HEK293 (cell line): ENCODE measurements around the gene HBEGF.

ENCODE experiments used
- CTCF ChIA-PET: fragments of 350-600 bp; formaldehyde crosslinking; extraction: SDS; loops from one replicate; lab custom pipeline; 2021; ENCODE audit warnings: antibody characterized with exemption; lab: Yijun Ruan, JAX
- POLR2A ChIA-PET: fragments of 300-600 bp; formaldehyde crosslinking; extraction: SDS; loops from one replicate; lab custom pipeline; 2020; ENCODE audit warnings: antibody characterized with exemption, inconsistent platforms; lab: Yijun Ruan, JAX
- H3K27ac ChIP-seq: fragments of 200-500 bp; sonication (Bioruptor generic); 2 replicates; pipeline ENCODE4 v1.5.1; 2014; ENCODE audit warnings: low read depth, low read length, control low read depth, inconsistent platforms; ENCODE audit errors: extremely low read depth
- H3K36me3 ChIP-seq, 2 experiments: fragments of 200-500 bp in 1 of 2; sonication (Bioruptor generic) in 1 of 2; 1 replicate in 1 of 2; 2 replicates in 1 of 2; pipeline ENCODE4 v1.5.1; 2014 to 2017; ENCODE audit warnings: inconsistent platforms in 2 of 2, low read length in 2 of 2; ENCODE audit not compliant: control insufficient read depth in 2 of 2, insufficient read depth in 1 of 2
- H3K4me1 ChIP-seq: fragments of 200-500 bp; sonication (Bioruptor generic); 2 replicates; pipeline ENCODE4 v1.5.1; 2014; ENCODE audit warnings: mild to moderate bottlenecking, low read length, inconsistent platforms; ENCODE audit not compliant: control insufficient read depth, insufficient read depth
- H3K4me3 ChIP-seq: 2 replicates; pipeline ENCODE4 v1.5.1; 2011; ENCODE audit warnings: low read depth, mild to moderate bottlenecking, control low read depth, low read length, moderate library complexity
- H3K9me3 ChIP-seq: fragments of 200-500 bp; sonication (Bioruptor generic); 2 replicates; pipeline ENCODE4 v1.5.1; 2014; ENCODE audit warnings: low read depth, low read length, inconsistent platforms; ENCODE audit not compliant: control insufficient read depth, insufficient read depth
- FEZF1 ChIP-seq: fragments of 450-650 bp; formaldehyde crosslinking; IDR thresholded peaks from 2 replicates; pipeline ENCODE4 v1.5.1; 2016; ENCODE audit warnings: missing biosample characterization, missing genetic modification characterization
- GFI1B ChIP-seq: fragments of 450-650 bp; formaldehyde crosslinking; IDR thresholded peaks from 2 replicates; pipeline ENCODE4 v1.5.1; 2016; ENCODE audit warnings: missing biosample characterization, missing genetic modification characterization
- HOXA7 ChIP-seq: sonication (generic); formaldehyde crosslinking; IDR thresholded peaks from 2 replicates; pipeline ENCODE4 v1.8.1; 2022; ENCODE audit warnings: missing genetic modification reagents, borderline replicate concordance
- SCRT2 ChIP-seq: fragments of 450-650 bp; formaldehyde crosslinking; IDR thresholded peaks from 2 replicates; pipeline ENCODE4 v1.5.1; 2016; ENCODE audit warnings: missing biosample characterization, missing genetic modification characterization
- ZBTB48 ChIP-seq: fragments of 450-650 bp; formaldehyde crosslinking; IDR thresholded peaks from 2 replicates; pipeline ENCODE4 v1.5.1; 2016; ENCODE audit warnings: missing biosample characterization, missing genetic modification characterization
- ZBTB49 ChIP-seq: fragments of 450-650 bp; formaldehyde crosslinking; IDR thresholded peaks from 2 replicates; pipeline ENCODE4 v1.5.1; 2016; ENCODE audit warnings: missing biosample characterization, missing genetic modification characterization, low read depth
- ZFP37 ChIP-seq: fragments of 450-650 bp; formaldehyde crosslinking; IDR thresholded peaks from 2 replicates; pipeline ENCODE4 v1.5.1; 2016; ENCODE audit warnings: missing biosample characterization, missing genetic modification characterization
- ZNF239 ChIP-seq: fragments of 450-650 bp; formaldehyde crosslinking; IDR thresholded peaks from 2 replicates; pipeline ENCODE4 v1.5.1; 2016; ENCODE audit warnings: missing biosample characterization, missing genetic modification characterization
- ZNF266 ChIP-seq: fragments of 450-650 bp; formaldehyde crosslinking; IDR thresholded peaks from 2 replicates; pipeline ENCODE4 v1.5.1; 2016; ENCODE audit warnings: missing biosample characterization, missing genetic modification characterization, low read depth
- ZNF394 ChIP-seq: fragments of 450-650 bp; formaldehyde crosslinking; IDR thresholded peaks from 2 replicates; pipeline ENCODE4 v1.5.1; 2016; ENCODE audit warnings: missing biosample characterization, missing genetic modification characterization, mild to moderate bottlenecking, moderate library complexity, borderline replicate concordance
- ZNF621 ChIP-seq: fragments of 450-650 bp; formaldehyde crosslinking; IDR thresholded peaks from 2 replicates; pipeline ENCODE4 v1.5.1; 2017; ENCODE audit warnings: missing biosample characterization, missing genetic modification characterization
- ZNF654 ChIP-seq: fragments of 450-650 bp; formaldehyde crosslinking; IDR thresholded peaks from 2 replicates; pipeline ENCODE4 v1.5.1; 2016; ENCODE audit warnings: low read depth, missing biosample characterization, missing genetic modification characterization
- ZNF837 ChIP-seq: fragments of 450-650 bp; formaldehyde crosslinking; IDR thresholded peaks from 2 replicates; pipeline ENCODE4 v1.5.1; 2016; ENCODE audit warnings: missing biosample characterization, missing genetic modification characterization
- TF ChIP-seq, protein P1 (sequence below): fragments of 450-650 bp; formaldehyde crosslinking; IDR thresholded peaks from 2 replicates; pipeline ENCODE4 v1.5.1; 2016; ENCODE audit warnings: missing biosample characterization, missing genetic modification characterization
- TF ChIP-seq, protein P2 (sequence below): fragments of 450-650 bp; formaldehyde crosslinking; IDR thresholded peaks from 2 replicates; pipeline ENCODE4 v1.5.1; 2016; ENCODE audit warnings: missing biosample characterization, missing genetic modification characterization
- TF ChIP-seq, protein P3 (sequence below): fragments of 450-650 bp; formaldehyde crosslinking; IDR thresholded peaks from 2 replicates; pipeline ENCODE4 v1.5.1; 2016; ENCODE audit warnings: missing biosample characterization, missing genetic modification characterization
- TF ChIP-seq, protein P4 (sequence below): fragments of 450-650 bp; formaldehyde crosslinking; IDR thresholded peaks from 2 replicates; pipeline ENCODE4 v1.5.1; 2016; ENCODE audit warnings: missing biosample characterization, missing genetic modification characterization
- TF ChIP-seq, protein P5 (sequence below): fragments of 450-650 bp; formaldehyde crosslinking; optimal IDR thresholded peaks from 2 replicates; pipeline ENCODE3; 2016; ENCODE audit warnings: missing biosample characterization, mild to moderate bottlenecking, missing genetic modification characterization

HBEGF gene

DNA sequence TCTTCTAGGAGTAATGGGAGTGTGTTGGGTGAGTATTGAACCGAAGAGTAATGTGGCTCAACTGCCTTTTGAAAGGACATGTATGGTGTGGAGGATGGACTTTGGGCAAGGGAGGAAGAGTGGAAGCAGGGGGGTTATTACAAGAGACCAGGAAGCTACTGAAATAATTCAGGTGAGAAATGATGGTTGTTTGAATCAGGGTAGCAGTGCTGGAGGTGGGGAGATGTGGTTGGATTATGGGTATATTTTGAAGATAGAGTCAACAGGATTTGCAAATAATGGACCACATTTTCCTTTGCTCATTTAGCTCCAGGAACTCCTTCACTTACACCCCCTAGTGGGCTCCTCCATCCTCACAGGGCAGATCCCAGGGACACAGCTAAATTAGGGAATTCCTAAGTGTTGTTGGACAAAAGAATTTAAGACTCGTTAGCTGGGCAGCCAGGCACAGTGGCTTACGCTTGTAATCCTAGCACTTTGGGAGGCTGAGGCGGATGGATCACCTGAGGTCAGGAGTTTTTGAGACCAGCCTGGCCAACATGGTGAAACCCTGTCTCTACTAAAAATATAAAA is 12.4 kb upstream of the HBEGF start:
- ChIA-PET POLR2A (interaction anchor here (1.4 to 1.9 kb wide), 4 partner anchors 12 to 289 kb away, joined by 3 to 11 read pairs (median 6); partner anchors contain the start of genes HBEGF, IK and NDUFA2), CTCF (interaction anchor here (0.5 to 4.7 kb wide), 50 partner anchors 9 to 1120 kb away, joined by 3 to 88 read pairs (median 4); partner anchors contain the start of genes HBEGF and IK)
- TF ChIP-seq ZNF654 (tag by site-specific recombination) (peak; percentile 24), ZNF837 (tag by site-specific recombination) (no peak), ZNF621 (tag by site-specific recombination) (no peak), FEZF1 (peak; percentile 42; the same call in 1 of the 2 replicates), ZBTB48 (tag by site-specific recombination) (0 out of 2 replicates have a peak, but pooled peaks have one; percentile 14)
- TF ChIP-seq, protein P1, sequence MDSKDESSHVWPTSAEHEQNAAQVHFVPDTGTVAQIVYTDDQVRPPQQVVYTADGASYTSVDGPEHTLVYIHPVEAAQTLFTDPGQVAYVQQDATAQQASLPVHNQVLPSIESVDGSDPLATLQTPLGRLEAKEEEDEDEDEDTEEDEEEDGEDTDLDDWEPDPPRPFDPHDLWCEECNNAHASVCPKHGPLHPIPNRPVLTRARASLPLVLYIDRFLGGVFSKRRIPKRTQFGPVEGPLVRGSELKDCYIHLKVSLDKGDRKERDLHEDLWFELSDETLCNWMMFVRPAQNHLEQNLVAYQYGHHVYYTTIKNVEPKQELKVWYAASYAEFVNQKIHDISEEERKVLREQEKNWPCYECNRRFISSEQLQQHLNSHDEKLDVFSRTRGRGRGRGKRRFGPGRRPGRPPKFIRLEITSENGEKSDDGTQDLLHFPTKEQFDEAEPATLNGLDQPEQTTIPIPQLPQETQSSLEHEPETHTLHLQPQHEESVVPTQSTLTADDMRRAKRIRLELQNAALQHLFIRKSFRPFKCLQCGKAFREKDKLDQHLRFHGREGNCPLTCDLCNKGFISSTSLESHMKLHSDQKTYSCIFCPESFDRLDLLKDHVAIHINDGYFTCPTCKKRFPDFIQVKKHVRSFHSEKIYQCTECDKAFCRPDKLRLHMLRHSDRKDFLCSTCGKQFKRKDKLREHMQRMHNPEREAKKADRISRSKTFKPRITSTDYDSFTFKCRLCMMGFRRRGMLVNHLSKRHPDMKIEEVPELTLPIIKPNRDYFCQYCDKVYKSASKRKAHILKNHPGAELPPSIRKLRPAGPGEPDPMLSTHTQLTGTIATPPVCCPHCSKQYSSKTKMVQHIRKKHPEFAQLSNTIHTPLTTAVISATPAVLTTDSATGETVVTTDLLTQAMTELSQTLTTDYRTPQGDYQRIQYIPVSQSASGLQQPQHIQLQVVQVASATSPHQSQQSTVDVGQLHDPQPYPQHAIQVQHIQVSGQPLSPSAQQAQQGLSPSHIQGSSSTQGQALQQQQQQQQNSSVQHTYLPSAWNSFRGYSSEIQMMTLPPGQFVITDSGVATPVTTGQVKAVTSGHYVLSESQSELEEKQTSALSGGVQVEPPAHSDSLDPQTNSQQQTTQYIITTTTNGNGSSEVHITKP, result peak; percentile 66
- TF ChIP-seq, protein P2, sequence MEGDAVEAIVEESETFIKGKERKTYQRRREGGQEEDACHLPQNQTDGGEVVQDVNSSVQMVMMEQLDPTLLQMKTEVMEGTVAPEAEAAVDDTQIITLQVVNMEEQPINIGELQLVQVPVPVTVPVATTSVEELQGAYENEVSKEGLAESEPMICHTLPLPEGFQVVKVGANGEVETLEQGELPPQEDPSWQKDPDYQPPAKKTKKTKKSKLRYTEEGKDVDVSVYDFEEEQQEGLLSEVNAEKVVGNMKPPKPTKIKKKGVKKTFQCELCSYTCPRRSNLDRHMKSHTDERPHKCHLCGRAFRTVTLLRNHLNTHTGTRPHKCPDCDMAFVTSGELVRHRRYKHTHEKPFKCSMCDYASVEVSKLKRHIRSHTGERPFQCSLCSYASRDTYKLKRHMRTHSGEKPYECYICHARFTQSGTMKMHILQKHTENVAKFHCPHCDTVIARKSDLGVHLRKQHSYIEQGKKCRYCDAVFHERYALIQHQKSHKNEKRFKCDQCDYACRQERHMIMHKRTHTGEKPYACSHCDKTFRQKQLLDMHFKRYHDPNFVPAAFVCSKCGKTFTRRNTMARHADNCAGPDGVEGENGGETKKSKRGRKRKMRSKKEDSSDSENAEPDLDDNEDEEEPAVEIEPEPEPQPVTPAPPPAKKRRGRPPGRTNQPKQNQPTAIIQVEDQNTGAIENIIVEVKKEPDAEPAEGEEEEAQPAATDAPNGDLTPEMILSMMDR (tag by site-specific recombination), result peak; percentile 39; the same call in 1 of the 2 replicates
- Histone ChIP-seq H3K4me1 (no peaks in the 10 kb centered on the region), H3K36me3 (no peaks in the 10 kb centered on the region), H3K27ac (no peak overlapping the region), H3K9me3 (no peaks in the 10 kb centered on the region), H3K4me3 (no peak overlapping the region)

DNA sequence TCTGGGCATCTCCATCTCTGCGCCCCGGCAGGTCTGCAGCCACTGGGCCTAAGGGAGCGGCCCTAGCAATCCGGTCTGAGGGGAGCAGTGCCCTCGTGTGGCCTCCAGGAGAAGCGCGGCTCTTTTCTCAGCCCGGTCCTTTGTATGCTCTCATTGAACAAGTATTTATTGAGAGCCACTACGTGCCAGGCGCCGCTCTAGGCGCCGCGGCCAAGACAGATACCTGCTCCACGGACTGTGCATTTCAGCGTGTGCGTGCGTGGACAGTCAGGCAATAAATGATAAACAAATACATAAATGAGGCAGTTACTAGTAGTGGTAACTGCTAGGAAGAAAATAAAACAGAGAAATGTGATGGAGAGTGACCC is 11.3 kb upstream of the HBEGF start:
- no peak overlapping the region for H3K27ac ChIP-seq
- H3K36me3 ChIP-seq, result no peaks in the 10 kb centered on the region
- no peaks in the 10 kb centered on the region for H3K4me1 ChIP-seq
- CTCF ChIA-PET, result interaction anchor here (1.0 to 4.7 kb wide), 7 partner anchors 9 to 364 kb away, joined by 5 to 88 read pairs (median 15); partner anchors contain the start of gene HBEGF
- POLR2A ChIA-PET, result interaction anchor here (1.6 to 1.9 kb wide), 2 partner anchors 11 to 118 kb away, joined by 7 to 11 read pairs; partner anchors contain the start of gene HBEGF
- H3K9me3 ChIP-seq, result no peaks in the 10 kb centered on the region
- no peak overlapping the region for H3K4me3 ChIP-seq
- TF ChIP-seq SCRT2 (tag by site-specific recombination) (no peak), HOXA7 (no peak), GFI1B (tag by site-specific recombination) (no peak), ZNF266 (tag by site-specific recombination) (no peak), ZBTB49 (no peak), ZFP37 (tag by site-specific recombination) (no peak), ZNF239 (peak; percentile 67; the same call in 1 of the 2 replicates), ZNF394 (tag by site-specific recombination) (no peak)
- TF ChIP-seq, protein P3, sequence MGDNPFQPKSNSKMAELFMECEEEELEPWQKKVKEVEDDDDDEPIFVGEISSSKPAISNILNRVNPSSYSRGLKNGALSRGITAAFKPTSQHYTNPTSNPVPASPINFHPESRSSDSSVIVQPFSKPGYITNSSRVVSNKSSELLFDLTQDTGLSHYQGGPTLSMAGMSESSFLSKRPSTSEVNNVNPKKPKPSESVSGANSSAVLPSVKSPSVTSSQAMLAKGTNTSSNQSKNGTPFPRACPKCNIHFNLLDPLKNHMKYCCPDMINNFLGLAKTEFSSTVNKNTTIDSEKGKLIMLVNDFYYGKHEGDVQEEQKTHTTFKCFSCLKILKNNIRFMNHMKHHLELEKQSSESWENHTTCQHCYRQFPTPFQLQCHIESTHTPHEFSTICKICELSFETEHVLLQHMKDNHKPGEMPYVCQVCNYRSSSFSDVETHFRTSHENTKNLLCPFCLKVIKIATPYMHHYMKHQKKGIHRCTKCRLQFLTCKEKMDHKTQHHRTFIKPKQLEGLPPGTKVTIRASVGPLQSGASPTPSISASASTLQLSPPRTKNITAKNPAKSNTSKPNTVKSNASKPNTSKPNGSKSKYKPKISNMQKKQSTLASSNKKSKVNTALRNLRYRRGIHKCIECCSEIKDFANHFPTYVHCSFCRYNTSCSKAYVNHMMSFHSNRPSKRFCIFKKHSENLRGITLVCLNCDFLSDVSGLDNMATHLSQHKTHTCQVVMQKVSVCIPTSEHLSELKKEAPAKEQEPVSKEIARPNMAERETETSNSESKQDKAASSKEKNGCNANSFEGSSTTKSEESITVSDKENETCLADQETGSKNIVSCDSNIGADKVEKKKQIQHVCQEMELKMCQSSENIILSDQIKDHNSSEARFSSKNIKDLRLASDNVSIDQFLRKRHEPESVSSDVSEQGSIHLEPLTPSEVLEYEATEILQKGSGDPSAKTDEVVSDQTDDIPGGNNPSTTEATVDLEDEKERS, result no peak
- TF ChIP-seq, protein P4, sequence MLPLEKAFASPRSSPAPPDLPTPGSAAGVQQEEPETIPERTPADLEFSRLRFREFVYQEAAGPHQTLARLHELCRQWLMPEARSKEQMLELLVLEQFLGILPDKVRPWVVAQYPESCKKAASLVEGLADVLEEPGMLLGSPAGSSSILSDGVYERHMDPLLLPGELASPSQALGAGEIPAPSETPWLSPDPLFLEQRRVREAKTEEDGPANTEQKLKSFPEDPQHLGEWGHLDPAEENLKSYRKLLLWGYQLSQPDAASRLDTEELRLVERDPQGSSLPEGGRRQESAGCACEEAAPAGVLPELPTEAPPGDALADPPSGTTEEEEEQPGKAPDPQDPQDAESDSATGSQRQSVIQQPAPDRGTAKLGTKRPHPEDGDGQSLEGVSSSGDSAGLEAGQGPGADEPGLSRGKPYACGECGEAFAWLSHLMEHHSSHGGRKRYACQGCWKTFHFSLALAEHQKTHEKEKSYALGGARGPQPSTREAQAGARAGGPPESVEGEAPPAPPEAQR (tag by site-specific recombination), result no peak
- TF ChIP-seq, protein P5, sequence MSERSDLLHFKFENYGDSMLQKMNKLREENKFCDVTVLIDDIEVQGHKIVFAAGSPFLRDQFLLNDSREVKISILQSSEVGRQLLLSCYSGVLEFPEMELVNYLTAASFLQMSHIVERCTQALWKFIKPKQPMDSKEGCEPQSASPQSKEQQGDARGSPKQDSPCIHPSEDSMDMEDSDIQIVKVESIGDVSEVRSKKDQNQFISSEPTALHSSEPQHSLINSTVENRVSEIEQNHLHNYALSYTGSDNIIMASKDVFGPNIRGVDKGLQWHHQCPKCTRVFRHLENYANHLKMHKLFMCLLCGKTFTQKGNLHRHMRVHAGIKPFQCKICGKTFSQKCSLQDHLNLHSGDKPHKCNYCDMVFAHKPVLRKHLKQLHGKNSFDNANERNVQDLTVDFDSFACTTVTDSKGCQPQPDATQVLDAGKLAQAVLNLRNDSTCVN (tag by site-specific recombination), result peak; percentile 22
